IMR-90 (cell line): Measurements from ENCODE around the gene ESR2. TPM values are rescaled to one million over a fixed set of nuclear protein-coding genes. Genes with fewer than 3 reads are reported as not detected.

Source experiments
- ATAC-seq: fragments of 200-7000 bp; cut with Tn5 transposase; 2 replicates; pipeline ENCODE4 v1.9.1; 2020; ENCODE audit warnings: low read depth, mild to moderate bottlenecking, moderate library complexity
- BruUV-seq: library from RNA; stranded (reverse); fragments of 400-500 nt; replicated peaks from 2 replicates; lab custom pipeline; 2021; lab: Mats Ljungman, UMichigan
- CTCF ChIA-PET: fragments of 300-600 bp; formaldehyde crosslinking; extraction: SDS; loops from one replicate; lab custom pipeline; 2021; ENCODE audit warnings: antibody characterized with exemption; lab: Yijun Ruan, JAX
- POLR2A ChIA-PET: fragments of 300-600 bp; sonication (Branson Sonifier 250); formaldehyde crosslinking; loops from one replicate; lab custom pipeline; 2022; ENCODE audit warnings: antibody characterized with exemption; ENCODE audit not compliant: unreplicated experiment; lab: Charles Lee
- DNase-seq: peaks from one replicate; pipeline ENCODE4 v3.0.0; 2013
- H2AFZ ChIP-seq: replicated peaks from 2 replicates; pipeline ENCODE3; 2013; ENCODE audit warnings: low read length, mild to moderate bottlenecking; ENCODE audit not compliant: poor library complexity
- H2AK5ac ChIP-seq: 2 replicates; pipeline ENCODE4 v1.6.1; 2013; ENCODE audit warnings: low read depth, low read length, inconsistent platforms
- H2AK9ac ChIP-seq: replicated peaks from 2 replicates; pipeline ENCODE3; 2013; ENCODE audit warnings: mild to moderate bottlenecking, low read depth, low read length, moderate library complexity; ENCODE audit not compliant: poor library complexity
- H2BK120ac ChIP-seq: 2 replicates; pipeline ENCODE4 v1.6.1; 2013; ENCODE audit warnings: low read depth, low read length, inconsistent platforms
- H2BK15ac ChIP-seq: 3 replicates; pipeline ENCODE4 v1.6.1; 2013; ENCODE audit warnings: low read depth, low read length, inconsistent platforms
- H2BK20ac ChIP-seq: 2 replicates; pipeline ENCODE4 v1.6.1; 2013; ENCODE audit warnings: low read depth, mild to moderate bottlenecking, inconsistent platforms, low read length, moderate library complexity
- H2BK5ac ChIP-seq: 2 replicates; pipeline ENCODE4 v1.6.1; 2013; ENCODE audit warnings: mild to moderate bottlenecking, low read depth, low read length, inconsistent platforms; ENCODE audit not compliant: poor library complexity, severe bottlenecking
- H3K14ac ChIP-seq: replicated peaks from 2 replicates; pipeline ENCODE4 v1.6.1; 2013; ENCODE audit warnings: low read depth, low read length, inconsistent platforms
- H3K18ac ChIP-seq: 2 replicates; pipeline ENCODE4 v1.6.1; 2013; ENCODE audit warnings: low read depth, low read length, control low read depth
- H3K23ac ChIP-seq: 2 replicates; pipeline ENCODE4 v1.6.1; 2013; ENCODE audit warnings: low read depth, low read length, inconsistent platforms
- H3K27ac ChIP-seq: 2 replicates; pipeline ENCODE4 v1.5.1; 2013; ENCODE audit warnings: mild to moderate bottlenecking, control low read depth, low read length; ENCODE audit not compliant: insufficient read depth
- H3K27me3 ChIP-seq: 2 replicates; pipeline ENCODE4 v1.6.1; 2013; ENCODE audit warnings: low read length; ENCODE audit not compliant: control insufficient read depth, insufficient read depth
- H3K36me3 ChIP-seq: 2 replicates; pipeline ENCODE4 v1.6.1; 2013; ENCODE audit warnings: low read length, mixed read lengths; ENCODE audit not compliant: control insufficient read depth, insufficient read depth
- H3K4ac ChIP-seq: 2 replicates; pipeline ENCODE4 v1.6.1; 2013; ENCODE audit warnings: low read depth, low read length, inconsistent platforms
- H3K4me1 ChIP-seq: 2 replicates; pipeline ENCODE4 v1.6.1; 2013; ENCODE audit warnings: low read length, mixed read lengths; ENCODE audit not compliant: control insufficient read depth, insufficient read depth
- H3K4me2 ChIP-seq: 2 replicates; pipeline ENCODE4 v1.6.1; 2013; ENCODE audit warnings: low read depth, mild to moderate bottlenecking, control low read depth, low read length, moderate library complexity
- H3K4me3 ChIP-seq: 2 replicates; pipeline ENCODE4 v1.5.1; 2013; ENCODE audit warnings: low read depth, mild to moderate bottlenecking, control low read depth, low read length, moderate library complexity; ENCODE audit not compliant: insufficient read depth
- H3K56ac ChIP-seq: 2 replicates; pipeline ENCODE4 v1.6.1; 2013; ENCODE audit warnings: low read length, inconsistent platforms; ENCODE audit not compliant: insufficient read depth; ENCODE audit errors: extremely low read depth
- H3K79me1 ChIP-seq, 2 experiments: 2 replicates each; pipeline ENCODE4 v1.6.1; 2013; ENCODE audit warnings: low read length in 2 of 2, inconsistent platforms in 1 of 2, low read depth in 1 of 2
- H3K9ac ChIP-seq: 2 replicates; pipeline ENCODE4 v1.6.1; 2013; ENCODE audit warnings: low read depth, low read length, control low read depth
- H3K9me1 ChIP-seq: 2 replicates; pipeline ENCODE4 v1.6.1; 2013; ENCODE audit warnings: low read length, inconsistent platforms; ENCODE audit not compliant: insufficient read depth
- H3K9me3 ChIP-seq: 2 replicates; pipeline ENCODE4 v1.6.1; 2013; ENCODE audit warnings: low read length; ENCODE audit not compliant: control insufficient read depth, insufficient read depth
- H4K20me1 ChIP-seq: 2 replicates; pipeline ENCODE4 v1.6.1; 2013; ENCODE audit warnings: low read length, inconsistent platforms; ENCODE audit not compliant: insufficient read depth
- H4K5ac ChIP-seq: 2 replicates; pipeline ENCODE4 v1.6.1; 2013; ENCODE audit warnings: mild to moderate bottlenecking, low read depth, low read length, control low read depth
- H4K8ac ChIP-seq, 2 experiments: 2 replicates each; pipeline ENCODE4 v1.6.1; 2013; ENCODE audit warnings: low read depth in 2 of 2, low read length in 2 of 2, control low read depth in 1 of 2, inconsistent platforms in 1 of 2
- H4K91ac ChIP-seq: 2 replicates; pipeline ENCODE4 v1.6.1; 2013; ENCODE audit warnings: low read depth, low read length, inconsistent platforms; ENCODE audit not compliant: insufficient read depth
- BHLHE40 ChIP-seq: fragments of 150-350 bp; IDR thresholded peaks from 2 replicates; pipeline ENCODE4 v1.6.1; 2016; ENCODE audit warnings: mild to moderate bottlenecking, low read depth, low read length
- CEBPB ChIP-seq: IDR thresholded peaks from 2 replicates; pipeline ENCODE4 v1.6.1; 2012; ENCODE audit warnings: low read depth, low read length, improper control_type of control experiment
- CHD1 ChIP-seq: IDR thresholded peaks from 2 replicates; pipeline ENCODE4 v1.6.1; 2012; ENCODE audit warnings: low read depth, low read length, improper control_type of control experiment
- CTCF ChIP-seq: conservative IDR thresholded peaks from 2 replicates; pipeline ENCODE4 v1.5.1; 2012; ENCODE audit warnings: mild to moderate bottlenecking, low read depth, low read length, improper control_type of control experiment
- FOS ChIP-seq: fragments of 150-350 bp; IDR thresholded peaks from 2 replicates; pipeline ENCODE4 v1.6.1; 2016; ENCODE audit warnings: low read depth, low read length
- MAZ ChIP-seq: IDR thresholded peaks from 2 replicates; pipeline ENCODE4 v1.6.1; 2012; ENCODE audit warnings: low read depth, mild to moderate bottlenecking, low read length, improper control_type of control experiment, moderate library complexity, borderline replicate concordance
- MXI1 ChIP-seq: IDR thresholded peaks from 2 replicates; pipeline ENCODE4 v1.6.1; 2012; ENCODE audit warnings: low read depth, mild to moderate bottlenecking, low read length, moderate library complexity, borderline replicate concordance
- NFE2L2 ChIP-seq: fragments of 150-350 bp; IDR thresholded peaks from 2 replicates; pipeline ENCODE4 v1.6.1; 2016; ENCODE audit warnings: low read depth, mild to moderate bottlenecking, low read length
- RAD21 ChIP-seq: IDR thresholded peaks from 2 replicates; pipeline ENCODE4 v1.6.1; 2012; ENCODE audit warnings: low read length, improper control_type of control experiment
- RCOR1 ChIP-seq: IDR thresholded peaks from 2 replicates; pipeline ENCODE4 v1.6.1; 2012; ENCODE audit warnings: mild to moderate bottlenecking, low read length, improper control_type of control experiment; ENCODE audit not compliant: insufficient replicate concordance
- RFX5 ChIP-seq: IDR thresholded peaks from 2 replicates; pipeline ENCODE4 v1.8.0; 2012; ENCODE audit warnings: low read depth, mild to moderate bottlenecking, low read length, moderate library complexity
- SMC3 ChIP-seq: fragments of 150-350 bp; IDR thresholded peaks from 2 replicates; pipeline ENCODE4 v1.6.1; 2016; ENCODE audit warnings: low read depth, mild to moderate bottlenecking, antibody characterized with exemption, low read length, moderate library complexity
- USF2 ChIP-seq: fragments of 150-350 bp; IDR thresholded peaks from 2 replicates; pipeline ENCODE4 v1.6.1; 2017; ENCODE audit warnings: mild to moderate bottlenecking, antibody characterized with exemption, low read length, low read depth
- WGBS, 2 experiments: methylation state at CpG; one replicate each; pipeline versions ENCODE4 v1.1.5 to v1.1.7; 2013; ENCODE audit warnings: missing lambda C conversion rate in 2 of 2; ENCODE audit not compliant: insufficient read length in 1 of 2; ENCODE audit errors: extremely low coverage in 2 of 2; 5-methylcytosine and 5-hydroxymethylcytosine counted together
- dilution Hi-C: fragments of 300-500 bp; cut with HindIII; formaldehyde crosslinking; loops from one replicate; pipeline ENCODE4 v1.14.3; 2018; ENCODE audit warnings: low sequenced_read_pairs; ENCODE audit not compliant: unreplicated experiment
- in situ Hi-C: fragments of 300-500 bp; cut with MboI; formaldehyde crosslinking; loops from 3 replicates; pipeline ENCODE4 v1.14.3; 2019; ENCODE audit warnings: low sequenced_read_pairs, inconsistent platforms, mixed read lengths
- intact Hi-C: fragments of 100-400 bp; cut with micrococcal nuclease; formaldehyde crosslinking; loops from 2 replicates; pipeline ENCODE4 v1.10.0; 2022
- polyA plus RNA-seq, 3 experiments: library from polyadenylated mRNA; depleted of rRNA; stranded (reverse); fragments of >200 nt; gene quantifications; 2 replicates each; pipeline ENCODE4 v1.2.3, GENCODE V29; 2012; ENCODE audit warnings: low replicate concordance in 1 of 3
- total RNA-seq: library from RNA; depleted of rRNA; stranded (reverse); fragments of >200 nt; gene quantifications from 2 replicates; pipeline ENCODE4 v1.2.3, GENCODE V29; 2012

ESR2 gene
- total and polyA plus RNA-seq, 2 of the 4 experiments (the other 2 are of a cell fraction) = under 0.01 to 0.03 TPM

DNA sequence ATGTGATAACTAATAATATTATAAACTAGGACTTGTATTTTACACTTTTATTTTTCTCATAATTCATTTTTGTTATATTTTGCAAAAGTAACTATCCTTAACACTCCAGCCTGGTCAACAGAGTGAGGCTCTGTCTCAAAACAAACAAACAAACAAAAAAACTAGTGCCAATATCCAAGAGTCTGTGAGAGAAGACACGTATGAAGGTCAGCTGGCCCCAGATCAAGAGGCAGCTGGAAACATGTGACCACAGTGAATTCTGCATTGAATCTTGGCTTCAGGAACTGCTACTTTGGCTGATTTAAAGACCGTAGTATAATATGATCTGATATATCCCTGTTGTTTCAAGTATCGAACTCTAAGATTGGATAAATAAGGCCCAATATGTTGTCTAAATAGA, 47.0 kb downstream of the ESR2 start:
- CTCF ChIA-PET = no interaction called here
- no peak overlapping the region for H2AFZ ChIP-seq
- POLR2A ChIA-PET = no interaction called here
- H2BK20ac ChIP-seq = no peak overlapping the region
- no peak for DNase-seq
- 83% methylated on average over 1 of the region's 3 CpGs; no CpG with 5 or more reads in 1 of the 2 experiments for WGBS, 2 experiments
- no peak overlapping the region for H3K4me3 ChIP-seq
- no peak overlapping the region for H3K23ac ChIP-seq
- no peak overlapping the region for H2AK5ac ChIP-seq
- no peaks in the 10 kb centered on the region for H3K9me3 ChIP-seq
- peaks cover 3% of the 10 kb centered on the region; the same call in 1 of the 2 replicates for H3K9me1 ChIP-seq
- no peak overlapping the region for H3K9ac ChIP-seq
- H3K18ac ChIP-seq = no peak overlapping the region
- no peak for ATAC-seq
- H3K79me1 ChIP-seq = no peaks in the 10 kb centered on the region
- H3K4me1 ChIP-seq = peaks cover 3% of the 10 kb centered on the region; the same call in 1 of the 2 replicates
- no peak overlapping the region for H3K27ac ChIP-seq
- in situ Hi-C loops = no loop called here
- H3K4me2 ChIP-seq = no peak overlapping the region
- intact Hi-C loops = no loop called here
- no peak overlapping the region for H2AK9ac ChIP-seq
- no peak overlapping the region for H4K5ac ChIP-seq
- no peak overlapping the region for H4K91ac ChIP-seq
- no peaks in the 10 kb centered on the region for H3K36me3 ChIP-seq
- H3K27me3 ChIP-seq = no peaks in the 10 kb centered on the region
- no TSS peak for BruUV-seq
- H2BK120ac ChIP-seq = no peak overlapping the region
- H3K4ac ChIP-seq = no peak overlapping the region
- no peak overlapping the region for H2BK5ac ChIP-seq
- TF ChIP-seq USF2 (no peak), MXI1 (no peak), RCOR1 (no peak), RFX5 (no peak), MAZ (no peak), CHD1 (no peak), FOS (no peak), BHLHE40 (no peak), CEBPB (no peak), NFE2L2 (no peak), CTCF (no peak), RAD21 (no peak), SMC3 (no peak)
- no peak overlapping the region for H2BK15ac ChIP-seq
- dilution Hi-C loops = no loop called here
- H4K8ac ChIP-seq = no peak overlapping the region
- no peak overlapping the region for H3K14ac ChIP-seq
- no peak overlapping the region for H3K56ac ChIP-seq
- H4K20me1 ChIP-seq = no peaks in the 10 kb centered on the region
